T-helper 2 cell treated with Interferon-gamma antibody and Interleukin-4, amounts not matched to agents 100 ng/mL and 5 ng/mL, for 36 hours (primary cell): Measurements from ENCODE around the gene GNG2. TPM values are rescaled to one million over a fixed set of nuclear protein-coding genes. Genes with fewer than 3 reads are reported as not detected.

Source experiments
- intact Hi-C: fragments of 100-400 bp; cut with micrococcal nuclease; formaldehyde crosslinking; loops from one replicate; pipeline ENCODE4 v1.15.1; 2023
- total RNA-seq: library from RNA; stranded (reverse); gene quantifications from 2 replicates; pipeline ENCODE4 v1.2.3, GENCODE V29; 2022

The GNG2 gene
- total RNA-seq, 1 donor from 2014 or later = 204 TPM

DNA sequence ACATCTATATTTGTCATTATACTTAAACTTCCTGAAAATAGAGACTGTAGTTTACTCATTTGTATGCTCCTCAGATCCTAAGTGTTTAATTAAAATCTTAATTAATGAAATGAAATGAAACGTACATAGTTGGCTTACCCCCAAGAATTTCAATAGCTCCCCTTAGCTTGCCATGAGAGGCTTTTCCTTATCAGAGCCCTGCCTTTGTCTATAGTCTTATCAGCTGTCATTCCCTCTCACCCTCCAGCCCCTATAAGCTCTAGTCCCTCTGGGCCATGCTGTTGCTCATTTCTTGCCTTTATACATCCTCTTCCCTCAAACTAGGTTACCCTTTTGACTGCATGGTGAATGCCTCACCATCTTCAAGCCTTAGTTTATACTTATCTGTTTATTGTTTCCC is 127.8 kb downstream of the GNG2 start:
- intact Hi-C loops = loop anchor here (2.0 kb wide), 1 partner anchor 565 kb away; the partner anchor contains the start of genes GPR137C and TXNDC16

DNA sequence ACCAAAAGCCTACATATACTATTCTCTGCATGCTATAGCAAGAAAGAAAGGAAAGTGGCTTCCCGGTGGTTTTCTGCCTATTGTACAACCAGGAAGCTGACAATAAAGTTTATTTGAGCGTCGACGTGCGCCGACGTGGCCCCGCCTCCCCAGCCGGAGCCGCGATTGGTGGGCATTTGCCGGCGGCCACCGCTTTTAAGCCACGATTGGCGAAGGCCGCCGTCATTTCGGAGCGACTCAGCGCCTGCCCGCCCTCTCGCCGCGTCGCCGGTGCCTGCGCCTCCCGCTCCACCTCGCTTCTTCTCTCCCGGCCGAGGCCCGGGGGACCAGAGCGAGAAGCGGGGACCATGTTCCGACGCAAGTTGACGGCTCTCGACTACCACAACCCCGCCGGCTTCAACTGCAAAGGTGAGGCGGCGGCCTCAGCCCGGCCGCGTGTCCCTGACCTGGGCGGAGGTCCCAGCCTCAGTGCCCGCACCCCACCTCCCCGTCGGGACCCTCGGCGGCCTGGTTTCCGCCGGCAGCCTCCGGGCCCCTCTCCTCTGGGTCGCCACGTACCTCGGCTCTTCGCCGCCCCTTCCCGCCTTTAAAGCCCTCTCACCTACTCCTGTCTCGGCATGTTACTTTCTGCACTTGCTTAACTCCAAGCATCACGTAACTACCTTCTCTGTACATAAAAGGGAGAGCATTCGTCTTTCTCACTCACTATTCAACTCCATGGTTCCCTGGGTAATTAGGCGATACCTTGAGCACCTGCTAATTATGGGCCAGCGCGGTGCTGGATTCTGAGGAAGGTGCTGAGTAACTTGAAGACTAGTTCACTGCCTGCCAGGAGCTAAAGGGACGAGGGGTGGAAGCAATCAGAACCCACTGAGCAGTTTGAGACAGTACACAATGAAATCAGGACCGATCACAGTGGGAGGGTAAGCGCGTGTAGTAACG is 129.2 kb downstream of the GNG2 start, which contains the start of gene RTRAF:
Gene RTRAF (plus strand): TSS at position 254 of the 942 bp plus-strand sequence. CDS start 94 bp downstream, at position 348.
- intact Hi-C loops = loop anchor here (1.0 to 10.0 kb wide), 4 partner anchors 135 to 563 kb away; partner anchors contain the start of genes FRMD6, GPR137C and TXNDC16

DNA sequence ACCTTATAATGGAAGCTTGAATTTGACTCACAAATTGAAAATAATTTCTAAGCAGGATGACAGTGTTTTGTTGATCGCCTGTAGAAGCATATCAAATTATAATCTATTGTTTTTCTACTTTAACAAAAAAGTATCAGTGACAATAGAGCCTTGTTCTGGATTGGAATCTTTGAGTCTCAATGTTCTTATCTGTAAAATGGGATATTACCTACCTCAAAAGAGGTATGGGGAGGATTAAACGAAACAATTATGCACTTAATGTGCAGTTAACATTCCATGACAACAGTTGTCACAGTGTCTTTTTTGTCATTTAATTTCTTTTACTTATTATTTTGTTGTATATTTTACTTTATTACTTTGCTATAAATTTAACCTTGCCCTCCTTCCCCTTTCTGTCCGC is 130.1 kb downstream of the GNG2 start:
- intact Hi-C loops = loop anchor here (10.0 kb wide), 1 partner anchor 134 kb away; no protein-coding TSS in a partner anchor

DNA sequence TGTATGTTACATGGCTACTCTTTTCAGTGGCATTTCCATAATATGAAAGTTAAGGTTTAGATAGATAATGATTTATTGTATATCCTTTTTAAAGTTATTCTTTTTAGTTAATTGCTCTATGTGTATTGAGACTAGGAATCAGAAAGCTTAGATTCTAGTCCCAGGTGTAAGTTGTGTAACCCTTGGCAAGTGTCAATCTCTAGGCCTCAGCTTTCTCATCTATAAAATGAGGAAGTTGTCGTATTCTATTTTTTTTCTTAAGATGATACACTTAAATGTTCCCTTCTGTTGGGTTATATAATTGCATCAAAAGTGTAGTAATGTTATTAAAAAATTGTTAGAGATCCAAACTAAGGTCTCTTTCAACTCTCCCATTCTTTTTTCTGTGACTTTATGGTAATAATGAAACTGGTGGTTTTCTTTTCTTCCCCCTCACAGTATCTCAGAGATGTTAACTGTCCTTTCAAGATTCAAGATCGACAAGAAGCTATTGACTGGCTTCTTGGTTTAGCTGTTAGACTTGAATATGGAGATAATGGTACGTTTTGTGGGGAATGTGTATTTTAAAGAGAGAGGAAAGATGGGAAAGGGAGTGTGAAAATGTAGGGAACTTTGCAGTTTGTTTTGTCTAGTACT is 133.0 kb downstream of the GNG2 start:
- intact Hi-C loops = loop anchor here (10.0 kb wide), 1 partner anchor 131 kb away; no protein-coding TSS in a partner anchor

DNA sequence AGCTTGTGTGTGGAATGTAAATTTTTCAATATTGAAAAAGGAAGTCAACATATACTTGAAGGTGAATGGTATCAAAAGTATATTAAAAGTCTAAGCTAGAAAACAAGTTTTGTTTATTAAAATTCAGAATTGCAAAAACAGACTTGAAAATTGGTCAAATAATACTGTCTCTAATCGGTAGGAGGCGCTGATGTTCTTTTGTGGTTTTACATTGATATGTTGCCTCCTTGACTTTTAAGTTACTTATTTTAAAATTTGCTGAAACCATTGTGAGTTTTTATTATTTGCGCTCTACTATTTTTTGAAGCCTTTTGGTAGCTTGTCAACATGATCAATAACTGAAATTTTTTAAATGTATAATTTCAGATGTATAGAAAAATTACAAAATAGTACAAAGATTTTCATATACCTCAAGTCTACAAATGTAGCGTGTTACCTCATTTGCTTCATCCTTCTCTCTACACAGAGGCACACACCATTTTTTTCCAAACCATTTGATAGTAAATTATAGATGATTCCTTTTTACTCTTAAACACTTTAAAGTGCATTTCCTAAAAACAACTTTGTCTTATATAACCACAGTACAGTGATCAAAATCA is 135.8 kb downstream of the GNG2 start:
- intact Hi-C loops = loop anchor here (1.0 to 10.0 kb wide), 3 partner anchors 129 to 477 kb away; no protein-coding TSS in a partner anchor

DNA sequence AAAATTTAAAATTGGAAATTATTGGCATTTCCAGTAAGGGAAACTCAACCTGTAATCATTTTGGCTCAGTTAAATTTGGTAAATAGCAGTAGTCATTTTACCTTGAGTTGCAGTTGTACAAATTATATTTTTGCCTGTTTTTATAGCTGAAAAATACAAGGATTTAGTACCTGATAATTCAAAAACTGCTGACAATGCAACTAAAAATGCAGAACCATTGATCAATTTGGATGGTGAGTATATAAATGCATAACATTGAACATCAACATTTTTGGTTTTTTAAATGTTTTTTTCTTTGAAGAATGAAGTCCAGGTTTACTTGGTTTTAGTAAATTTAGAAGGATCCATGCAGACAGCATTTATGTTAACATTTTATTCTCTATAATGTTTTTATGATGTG is 137.9 kb downstream of the GNG2 start:
- intact Hi-C loops = loop anchor here (10.0 kb wide), 1 partner anchor 126 kb away; no protein-coding TSS in a partner anchor

DNA sequence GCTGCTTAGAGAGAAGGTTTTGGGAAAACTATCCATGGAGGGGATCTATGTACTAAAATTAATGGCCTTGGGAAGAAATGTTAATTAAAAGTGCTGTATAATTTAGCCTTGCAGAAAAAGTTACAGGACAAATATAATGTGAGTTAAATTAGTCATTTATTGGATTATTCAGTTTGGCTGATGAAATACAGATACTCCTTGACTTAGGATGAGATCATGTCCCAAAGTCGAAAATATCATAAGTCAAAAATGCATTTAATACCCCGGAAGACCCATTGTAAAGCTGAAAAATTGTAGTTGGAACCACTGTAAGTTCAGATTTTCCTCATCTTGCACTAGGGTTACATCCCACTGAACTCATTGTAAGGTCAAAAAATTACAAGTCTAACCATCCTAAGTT is 138.7 kb downstream of the GNG2 start:
- intact Hi-C loops = loop anchor here (10.0 kb wide), 1 partner anchor 126 kb away; no protein-coding TSS in a partner anchor

DNA sequence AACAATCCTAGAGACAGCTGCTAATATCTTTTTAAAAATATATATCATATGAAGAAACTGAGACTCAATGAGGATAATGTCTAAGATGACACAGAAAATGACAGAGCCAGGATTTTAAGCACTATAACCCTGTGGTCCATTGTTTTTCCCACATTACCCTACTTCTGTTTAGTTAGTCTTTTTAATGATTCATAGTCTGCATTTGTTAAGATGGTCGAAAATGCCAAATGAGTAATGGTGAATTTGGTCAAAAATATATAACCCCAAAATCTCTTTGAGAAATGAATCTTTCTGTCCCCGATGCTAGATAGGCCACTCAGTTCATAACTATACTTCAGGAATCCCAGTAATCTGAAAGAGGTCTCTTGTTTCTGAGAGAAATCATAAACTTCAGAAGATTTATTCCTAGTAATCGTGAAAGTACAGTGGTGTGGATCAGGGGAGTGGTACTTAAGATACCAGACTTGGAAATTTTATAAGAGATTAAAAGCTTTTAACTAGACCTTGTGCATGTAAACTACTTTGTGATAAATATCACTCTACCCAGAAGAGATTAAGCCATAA is 139.7 kb downstream of the GNG2 start:
- intact Hi-C loops = no loop called here

DNA sequence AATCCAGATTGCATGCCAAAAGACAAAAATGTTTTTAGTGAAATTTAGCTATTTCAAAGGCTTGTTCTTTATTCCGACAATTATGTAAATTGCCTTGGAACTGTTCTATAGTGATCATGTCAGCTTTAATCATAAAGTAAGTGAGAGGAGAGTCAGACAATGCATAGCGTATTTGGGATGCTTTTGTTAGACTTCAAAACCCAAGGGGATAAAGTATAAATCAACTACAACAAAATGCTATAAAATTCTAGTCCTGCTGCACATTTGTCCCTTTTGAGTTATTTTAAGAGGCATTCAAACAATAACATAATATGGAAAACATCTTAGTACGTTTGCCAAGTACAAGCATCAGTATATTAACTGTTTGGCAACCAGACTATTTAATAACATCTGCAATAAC is 140.3 kb downstream of the GNG2 start:
- intact Hi-C loops = no loop called here

DNA sequence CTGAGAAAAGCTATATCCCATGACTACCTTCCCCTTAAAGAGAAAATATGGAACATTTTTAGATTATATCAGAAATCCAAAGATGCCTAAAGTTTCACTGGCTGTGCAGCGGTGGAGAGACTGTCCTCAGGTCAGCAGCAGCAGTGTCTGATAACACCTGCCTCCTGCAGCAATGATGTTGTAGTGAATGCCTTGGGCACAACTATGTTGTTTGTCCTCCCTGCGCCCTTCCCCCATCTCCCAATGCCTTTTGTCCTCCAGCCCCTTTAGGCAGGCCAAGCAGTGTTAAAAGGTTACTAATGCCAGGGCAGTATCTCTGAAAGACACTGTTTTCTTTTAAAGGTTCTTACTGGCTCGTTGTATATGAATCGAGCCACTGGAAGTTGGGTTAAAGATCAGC is 142.1 kb downstream of the GNG2 start:
- intact Hi-C loops = no loop called here

DNA sequence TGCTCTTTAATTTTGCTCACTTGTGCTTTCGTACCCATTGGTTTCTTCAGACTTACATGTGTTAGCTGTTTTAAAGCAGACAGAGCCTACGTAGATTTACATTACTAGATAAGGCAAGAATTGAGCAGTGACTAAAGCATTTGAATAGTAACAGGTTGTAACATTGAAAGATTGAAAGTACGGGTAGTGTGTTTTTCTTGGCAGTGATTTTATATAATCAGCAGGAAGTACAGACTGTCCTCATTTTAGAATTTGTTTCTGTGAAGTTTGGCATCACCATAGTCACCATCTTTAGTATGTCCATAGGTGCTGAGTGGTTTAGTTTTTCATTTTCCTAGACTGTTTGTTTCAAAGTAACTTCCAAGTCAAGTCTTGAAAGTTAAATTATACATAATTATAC is 142.9 kb downstream of the GNG2 start:
- intact Hi-C loops = no loop called here

DNA sequence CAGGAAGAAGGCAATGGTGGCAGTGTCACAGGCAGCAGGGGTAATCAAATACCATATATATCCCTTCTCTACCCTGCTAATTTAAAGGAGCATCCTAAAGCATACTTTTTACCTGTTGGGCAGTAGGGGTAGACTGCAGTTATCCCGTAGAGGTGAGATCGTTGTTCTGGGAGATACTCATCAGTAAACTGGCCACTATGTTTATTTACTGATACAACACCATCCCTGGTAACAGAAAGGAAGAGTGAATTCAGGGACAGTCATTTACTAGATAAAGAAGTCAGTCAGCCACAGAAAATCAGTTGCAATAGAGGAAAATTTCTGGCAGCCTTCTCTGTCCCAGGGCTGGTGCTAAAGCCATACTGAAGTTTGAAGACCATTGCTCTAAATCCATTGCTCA is 145.2 kb downstream of the GNG2 start:
- intact Hi-C loops = no loop called here

DNA sequence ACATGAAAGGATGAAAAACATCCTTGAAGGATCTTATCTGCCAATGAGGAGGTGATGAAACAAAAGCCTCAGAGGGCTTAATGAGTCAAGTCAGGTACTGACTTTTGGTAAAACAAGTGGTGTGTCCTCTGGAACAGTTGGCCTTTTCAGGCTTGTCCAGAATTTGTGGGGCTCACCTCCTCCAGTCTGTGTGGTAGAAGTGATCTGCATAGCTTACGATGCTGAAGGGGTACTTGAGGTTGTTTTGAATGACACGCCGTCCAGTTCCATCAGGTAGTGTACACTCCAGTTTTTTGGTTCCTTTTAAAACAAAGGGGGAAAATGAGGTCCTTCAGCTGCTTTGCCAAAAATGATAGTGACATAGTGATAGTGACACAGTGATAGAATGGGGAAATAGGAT is 145.9 kb downstream of the GNG2 start:
- intact Hi-C loops = no loop called here

DNA sequence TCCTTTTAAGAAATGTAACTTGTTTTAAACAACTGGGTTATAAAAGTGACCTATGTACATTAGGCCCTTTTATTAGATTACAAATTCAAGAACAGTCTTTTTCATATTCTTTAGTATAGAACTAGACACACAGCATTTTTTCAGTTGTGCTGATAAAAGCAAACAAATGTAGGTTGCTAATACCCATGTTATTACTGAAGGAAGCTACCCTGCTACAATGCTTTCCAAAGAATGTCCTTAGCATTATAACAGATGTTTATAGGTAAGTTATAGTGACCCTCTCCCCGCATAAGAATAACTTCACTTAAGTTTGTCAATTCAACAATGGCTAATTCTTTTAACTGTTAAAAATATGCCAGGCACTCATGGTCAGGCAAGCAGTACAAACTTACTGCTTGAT is 146.8 kb downstream of the GNG2 start:
- intact Hi-C loops = no loop called here

DNA sequence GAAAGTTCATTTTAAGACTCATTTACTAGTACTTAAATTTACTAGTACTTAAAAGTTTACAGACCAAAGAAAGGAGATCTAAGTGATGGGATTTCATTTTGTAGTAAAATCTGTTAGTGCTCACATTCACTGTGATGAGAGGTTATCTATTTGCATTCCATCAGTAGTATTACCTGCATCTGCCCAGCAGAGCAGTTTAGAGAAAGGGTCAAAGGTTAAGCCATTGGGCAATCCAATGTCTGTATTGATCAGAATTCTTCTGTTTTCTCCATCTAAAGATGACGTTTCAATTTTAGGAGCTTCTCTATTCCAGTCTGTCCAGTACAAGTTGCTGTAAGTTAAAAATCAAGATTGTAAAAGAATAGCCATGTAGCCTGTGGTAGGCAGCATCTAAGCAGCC is 147.2 kb downstream of the GNG2 start:
- intact Hi-C loops = no loop called here

DNA sequence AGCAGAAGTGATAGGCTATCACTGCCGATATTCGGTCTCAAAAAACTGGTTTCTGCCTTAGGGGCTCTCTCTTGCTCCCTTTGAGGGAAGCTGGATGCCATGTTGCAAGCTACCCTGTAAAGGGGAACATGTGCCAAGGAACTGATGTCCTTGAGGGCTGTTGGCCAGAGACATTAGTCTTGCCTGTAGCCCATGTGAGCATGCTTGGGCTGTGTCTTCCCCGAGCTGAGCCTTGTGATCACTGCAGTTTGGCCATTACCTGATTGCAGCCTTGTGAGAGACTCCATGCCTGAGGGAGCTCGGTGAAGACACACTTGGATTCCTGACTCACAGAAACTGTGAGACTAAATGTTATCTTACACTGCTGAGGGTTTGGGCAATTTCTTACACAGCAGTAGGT is 147.7 kb downstream of the GNG2 start:
- intact Hi-C loops = no loop called here

DNA sequence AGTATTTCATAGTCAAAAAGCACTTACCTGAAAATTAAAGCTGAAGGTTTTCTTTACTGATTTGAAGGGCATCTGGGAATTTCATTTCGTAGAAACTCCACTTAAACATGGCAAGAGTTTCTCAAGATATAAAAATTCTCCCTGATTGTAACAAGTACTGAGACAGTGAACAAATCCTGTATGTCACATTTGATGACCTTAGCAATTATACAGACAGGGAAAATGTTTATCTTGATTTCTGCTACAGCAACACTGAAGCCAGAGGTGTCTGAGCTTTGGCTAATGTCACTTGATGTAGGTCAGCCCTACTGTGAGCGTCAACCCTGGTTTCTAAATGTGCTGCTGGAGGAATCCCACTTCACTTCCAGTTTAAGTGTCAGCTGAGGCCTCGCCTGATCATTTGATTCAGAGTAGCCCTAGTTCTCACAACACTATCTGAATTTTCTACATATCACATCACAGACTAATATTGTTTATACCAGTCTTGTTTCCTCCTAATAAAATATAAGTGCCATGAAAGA is 149.8 kb downstream of the GNG2 start:
- intact Hi-C loops = no loop called here

DNA sequence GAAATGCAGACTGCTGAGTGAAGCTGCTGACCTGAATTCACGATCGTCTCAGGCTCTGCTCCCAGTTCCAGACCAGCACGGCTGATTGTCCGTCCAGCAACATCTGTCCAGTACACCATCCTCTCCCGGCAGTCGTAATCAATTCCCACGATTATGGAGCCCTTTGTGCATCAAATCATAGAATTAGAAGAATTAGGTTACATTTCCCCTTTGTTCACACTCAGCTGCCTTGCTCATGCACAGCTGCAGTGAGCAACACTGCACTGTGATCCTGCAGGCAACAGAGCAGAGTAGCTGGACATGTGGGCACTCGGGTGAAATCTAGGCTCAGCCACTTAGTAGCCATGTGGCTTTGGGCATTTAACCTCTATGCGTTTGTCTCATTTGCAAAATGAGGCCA is 151.1 kb downstream of the GNG2 start:
- intact Hi-C loops = no loop called here

DNA sequence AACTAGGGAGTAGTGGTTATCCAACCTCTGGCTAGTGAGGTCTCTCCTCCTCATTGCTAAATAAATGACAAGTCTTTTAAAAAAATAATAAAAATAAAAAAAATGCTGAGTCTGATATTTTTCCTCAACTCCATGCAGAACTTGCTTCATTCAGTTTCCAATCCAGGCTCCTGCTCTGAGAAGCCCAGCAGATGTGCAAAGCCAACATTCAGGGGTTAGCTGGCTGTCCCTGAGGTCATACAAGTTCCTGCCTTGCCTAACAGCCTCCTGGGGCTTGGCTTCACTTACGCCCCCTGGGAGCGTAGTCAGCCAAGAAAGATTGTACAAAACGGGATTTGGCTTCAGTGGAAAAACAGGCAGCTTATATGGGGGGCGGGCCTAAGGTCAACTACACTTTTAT is 152.2 kb downstream of the GNG2 start:
- intact Hi-C loops = no loop called here

DNA sequence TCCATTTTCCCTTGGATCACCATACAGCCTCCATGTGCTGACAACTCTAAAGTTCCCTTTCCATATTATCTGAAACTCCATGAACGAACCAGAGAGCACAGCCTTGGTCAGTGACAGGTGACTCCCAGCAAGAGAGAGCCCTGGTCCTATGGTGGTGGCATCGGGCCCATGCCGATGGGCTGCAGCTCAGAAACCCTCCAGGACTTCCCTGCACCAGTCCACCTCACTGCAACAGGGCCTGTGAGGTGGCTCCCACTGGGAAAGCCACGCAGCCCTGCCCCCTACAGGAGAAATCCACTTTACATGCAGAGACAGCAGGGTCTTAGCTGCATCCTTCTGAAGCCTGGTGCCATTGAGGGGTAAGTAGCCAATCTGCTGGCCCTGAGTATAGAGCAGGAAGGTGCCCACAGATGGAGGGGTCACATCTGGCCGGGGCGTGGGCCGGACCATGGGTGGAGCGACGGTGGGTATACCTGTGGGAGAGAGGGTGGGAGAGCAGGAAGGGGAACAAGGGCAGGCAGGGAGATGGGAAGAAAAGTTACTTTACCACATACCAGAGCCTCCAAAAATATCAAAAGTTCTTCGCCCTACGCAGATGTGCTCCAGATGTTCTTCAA is 153.7 kb downstream of the GNG2 start:
- intact Hi-C loops = no loop called here
